Measurements from ENCODE around the gene VCAN. TPM values are rescaled to one million over a fixed set of nuclear protein-coding genes. Genes with fewer than 3 reads are reported as not detected.

Gene VCAN
- total RNA-seq, 6 donors from 2014 or later = 73.3 to 254 (median 121) TPM

DNA sequence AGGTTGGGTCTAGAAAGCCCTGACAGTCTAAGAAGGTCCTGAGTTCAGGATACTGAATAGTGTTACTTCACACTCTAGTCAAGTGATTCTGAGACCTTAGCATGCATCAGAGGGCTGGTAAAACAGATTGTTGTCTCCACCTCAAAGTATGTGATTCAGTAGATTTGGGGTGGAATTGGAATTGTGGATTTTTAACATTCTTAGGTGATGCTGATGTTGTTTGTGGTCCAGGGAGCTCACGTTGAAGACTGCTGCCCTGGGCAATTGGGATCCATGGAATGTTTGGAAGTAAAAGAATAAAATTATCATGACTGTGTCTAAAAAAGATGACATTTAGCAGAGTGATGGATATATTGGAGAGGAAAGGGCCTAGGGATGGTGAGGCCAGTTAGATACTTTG lies 75.6 kb downstream of the VCAN start:
- ATAC-seq (ENCODE audit: low FRiP score in 2 of 2) = no peak
- H3K27ac ChIP-seq = no peak overlapping the region
- no peaks in the 10 kb centered on the region for H3K36me3 ChIP-seq
- no peaks in the 10 kb centered on the region for H3K27me3 ChIP-seq
- no peak for DNase-seq
- no peaks in the 10 kb centered on the region for H3K9me3 ChIP-seq
- TF ChIP-seq, protein P1, sequence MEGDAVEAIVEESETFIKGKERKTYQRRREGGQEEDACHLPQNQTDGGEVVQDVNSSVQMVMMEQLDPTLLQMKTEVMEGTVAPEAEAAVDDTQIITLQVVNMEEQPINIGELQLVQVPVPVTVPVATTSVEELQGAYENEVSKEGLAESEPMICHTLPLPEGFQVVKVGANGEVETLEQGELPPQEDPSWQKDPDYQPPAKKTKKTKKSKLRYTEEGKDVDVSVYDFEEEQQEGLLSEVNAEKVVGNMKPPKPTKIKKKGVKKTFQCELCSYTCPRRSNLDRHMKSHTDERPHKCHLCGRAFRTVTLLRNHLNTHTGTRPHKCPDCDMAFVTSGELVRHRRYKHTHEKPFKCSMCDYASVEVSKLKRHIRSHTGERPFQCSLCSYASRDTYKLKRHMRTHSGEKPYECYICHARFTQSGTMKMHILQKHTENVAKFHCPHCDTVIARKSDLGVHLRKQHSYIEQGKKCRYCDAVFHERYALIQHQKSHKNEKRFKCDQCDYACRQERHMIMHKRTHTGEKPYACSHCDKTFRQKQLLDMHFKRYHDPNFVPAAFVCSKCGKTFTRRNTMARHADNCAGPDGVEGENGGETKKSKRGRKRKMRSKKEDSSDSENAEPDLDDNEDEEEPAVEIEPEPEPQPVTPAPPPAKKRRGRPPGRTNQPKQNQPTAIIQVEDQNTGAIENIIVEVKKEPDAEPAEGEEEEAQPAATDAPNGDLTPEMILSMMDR (IDR thresholded peaks at IDR 0.05) = no peak
- H3K4me3 ChIP-seq = no peak overlapping the region
- WGBS, 2 donors = 96 to 97% methylated on average over 1 of the region's 1 CpG
- H3K4me1 ChIP-seq = no peaks in the 10 kb centered on the region

DNA sequence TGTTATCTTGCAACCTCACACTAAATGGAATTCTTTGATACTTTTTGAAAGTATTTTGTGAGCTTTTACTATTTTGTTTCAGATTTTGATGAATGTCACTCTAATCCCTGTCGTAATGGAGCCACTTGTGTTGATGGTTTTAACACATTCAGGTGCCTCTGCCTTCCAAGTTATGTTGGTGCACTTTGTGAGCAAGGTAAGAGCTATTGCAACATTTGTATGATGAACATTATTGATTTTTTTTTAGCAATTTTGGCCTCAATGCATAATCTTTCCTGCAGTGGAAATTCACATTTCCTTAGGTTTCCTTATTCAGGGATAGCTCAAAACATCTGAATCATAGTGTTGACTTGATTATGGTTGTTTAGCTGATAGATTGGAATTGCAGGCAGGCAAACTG lies 76.3 kb downstream of the VCAN start:
- Histone ChIP-seq H3K9me3 (no peaks in the 10 kb centered on the region), H3K4me1 (no peaks in the 10 kb centered on the region), H3K27ac (no peak overlapping the region), H3K27me3 (no peaks in the 10 kb centered on the region), H3K36me3 (no peaks in the 10 kb centered on the region), H3K4me3 (no peak overlapping the region)
- WGBS, 2 donors = 92% methylated on average over 1 of the region's 1 CpG
- TF ChIP-seq, protein P1 (IDR thresholded peaks at IDR 0.05) = no peak
- TF ChIP-seq EP300 (IDR thresholded peaks at IDR 0.05) = no peak
- no peak for TF ChIP-seq POLR2A (IDR thresholded peaks at IDR 0.05)
- no peak for TF ChIP-seq POLR2AphosphoS5 (IDR thresholded peaks at IDR 0.05)
- ATAC-seq (ENCODE audit: low FRiP score in 2 of 2) (no peak), DNase-seq (no peak)

DNA sequence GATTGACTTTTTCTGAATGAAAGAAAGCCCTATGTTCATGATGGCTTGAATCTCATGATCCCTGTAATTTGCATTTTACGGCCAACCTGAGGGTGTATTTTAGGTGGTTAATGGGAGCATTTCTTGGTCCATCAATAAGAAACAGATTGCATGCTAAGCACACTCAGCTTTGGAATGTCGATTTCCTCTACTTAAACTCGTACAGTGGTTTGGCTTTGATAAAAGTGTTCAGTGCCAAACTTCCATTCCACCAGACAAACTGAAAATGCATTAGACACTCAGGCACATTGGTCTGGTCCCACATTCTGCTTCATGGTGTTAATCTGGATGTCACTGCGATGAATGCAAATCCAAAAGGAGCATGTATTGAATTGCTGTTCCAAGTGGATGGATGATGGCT lies 77.0 kb downstream of the VCAN start:
- TF ChIP-seq POLR2AphosphoS5 (IDR thresholded peaks at IDR 0.05) (no peak), EP300 (IDR thresholded peaks at IDR 0.05) (no peak)
- TF ChIP-seq, protein P1 (IDR thresholded peaks at IDR 0.05) = no peak
- Histone ChIP-seq H3K27ac (no peak overlapping the region), H3K36me3 (no peaks in the 10 kb centered on the region), H3K9me3 (no peaks in the 10 kb centered on the region), H3K4me3 (no peak overlapping the region), H3K4me1 (no peaks in the 10 kb centered on the region), H3K27me3 (no peaks in the 10 kb centered on the region)
- 76 to 78% methylated on average over 4 of the region's 4 CpGs for WGBS, 2 donors
- DNase-seq = no peak
- no peak for ATAC-seq (ENCODE audit: low FRiP score in 2 of 2)

DNA sequence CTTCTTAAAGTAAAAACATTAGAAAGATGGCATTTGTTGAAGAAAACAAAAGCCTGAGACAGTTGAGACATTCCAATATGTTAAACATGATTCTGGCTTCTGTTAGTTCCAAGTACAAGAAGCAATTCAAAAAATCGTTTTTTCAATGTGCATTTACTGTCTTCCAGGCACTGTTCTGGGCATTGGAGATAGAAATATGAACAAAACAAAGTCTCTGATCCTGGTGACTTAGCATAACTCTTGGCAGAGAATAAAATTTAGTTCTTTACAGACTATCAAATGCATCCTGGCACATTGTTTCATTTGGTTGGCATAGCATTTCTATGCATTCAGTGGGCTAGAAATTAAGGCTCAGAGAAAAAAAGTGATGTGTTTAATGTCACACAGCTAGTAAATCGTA lies 77.5 kb downstream of the VCAN start:
- DNase-seq = no peak
- H3K9me3 ChIP-seq = no peaks in the 10 kb centered on the region
- H3K36me3 ChIP-seq = no peaks in the 10 kb centered on the region
- H3K27ac ChIP-seq = no peak overlapping the region
- no peaks in the 10 kb centered on the region for H3K4me1 ChIP-seq
- WGBS, 2 donors = 50 to 54% methylated on average over 2 of the region's 2 CpGs
- H3K27me3 ChIP-seq = no peaks in the 10 kb centered on the region
- TF ChIP-seq EP300 (IDR thresholded peaks at IDR 0.05) = no peak
- TF ChIP-seq POLR2AphosphoS5 (IDR thresholded peaks at IDR 0.05) = no peak
- TF ChIP-seq, protein P1 (IDR thresholded peaks at IDR 0.05) = no peak
- no peak for TF ChIP-seq POLR2A (IDR thresholded peaks at IDR 0.05)
- no peak overlapping the region for H3K4me3 ChIP-seq
- no peak for ATAC-seq (ENCODE audit: low FRiP score in 2 of 2)

DNA sequence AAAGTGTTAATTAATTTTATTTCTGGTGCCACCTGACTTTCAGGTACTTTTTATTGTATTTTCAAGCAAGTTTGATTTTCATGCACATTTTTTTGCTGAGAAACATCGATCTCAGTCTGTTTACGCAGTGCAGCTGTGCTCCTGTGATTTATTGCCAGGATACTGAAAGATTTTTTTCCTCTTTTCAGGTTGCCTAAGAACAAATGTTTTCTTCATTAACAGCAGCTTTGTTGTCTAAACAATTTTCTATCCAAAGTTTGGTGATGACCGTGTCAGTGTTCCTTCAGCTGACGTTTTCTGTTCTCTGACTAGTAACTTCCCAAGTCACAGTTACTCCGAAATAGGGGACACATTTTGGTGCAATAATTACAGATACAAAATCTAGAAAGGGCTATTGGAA lies 78.1 kb downstream of the VCAN start:
- DNase-seq (no peak), ATAC-seq (ENCODE audit: low FRiP score in 2 of 2) (no peak)
- 62 to 73% methylated on average over 5 of the region's 5 CpGs for WGBS, 2 donors
- no peaks in the 10 kb centered on the region for H3K27me3 ChIP-seq
- H3K9me3 ChIP-seq = no peaks in the 10 kb centered on the region
- no peaks in the 10 kb centered on the region for H3K36me3 ChIP-seq
- H3K4me1 ChIP-seq = no peaks in the 10 kb centered on the region
- no peak overlapping the region for H3K27ac ChIP-seq
- TF ChIP-seq, protein P1 (IDR thresholded peaks at IDR 0.05) = no peak
- TF ChIP-seq EP300 (IDR thresholded peaks at IDR 0.05) (no peak), POLR2AphosphoS5 (IDR thresholded peaks at IDR 0.05) (no peak), POLR2A (IDR thresholded peaks at IDR 0.05) (no peak)
- H3K4me3 ChIP-seq = no peak overlapping the region
